GM19239 (cell line): ENCODE measurements around the gene MYO18B.

Experiments
- DNase-seq: peaks from one replicate; pipeline ENCODE4 v3.0.0; 2011; ENCODE audit warnings: low spot score; ENCODE audit not compliant: insufficient read length
- FAIRE-seq: peaks from 2 replicates; lab custom pipeline; 2011; peaks lifted over from hg19 to GRCh38; lab: Jason Lieb, UNC

MYO18B gene

DNA sequence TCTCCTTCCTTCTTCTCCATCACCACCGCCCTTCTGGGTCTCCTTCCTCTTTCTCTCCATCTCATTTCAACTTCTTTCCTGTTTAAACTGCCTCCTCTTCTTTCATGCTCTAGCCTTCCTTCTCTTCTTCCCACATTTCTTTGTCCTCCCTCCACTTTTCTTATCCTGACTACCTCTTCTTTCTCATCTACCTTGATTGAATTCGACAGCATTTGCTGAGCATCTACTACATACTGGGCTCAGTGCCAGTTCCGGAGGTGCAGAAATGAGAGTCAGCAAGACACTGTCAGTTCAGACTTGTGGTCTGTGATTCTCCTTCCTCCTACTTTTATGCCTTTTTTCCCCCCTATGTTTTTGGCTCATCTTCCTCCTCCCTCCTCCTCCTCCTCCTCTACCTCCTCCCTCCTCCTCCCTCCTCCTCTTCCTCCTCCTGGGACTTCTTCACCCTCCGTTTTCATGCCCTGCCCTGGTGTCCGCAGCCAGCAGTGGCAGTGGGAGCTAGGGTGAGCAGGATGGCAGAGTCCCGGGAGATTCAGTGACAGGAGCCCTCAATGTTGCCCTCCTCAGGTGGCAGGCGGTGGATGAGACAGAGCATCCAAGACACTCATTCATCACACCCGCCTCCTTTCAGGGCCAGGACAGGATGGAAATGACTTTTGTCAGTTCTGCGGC, 281.3 kb downstream of the MYO18B start:
- FAIRE-seq (no peak), DNase-seq (no peak)

GRCh38 chr22:26025626-26026025, 283.6 kb downstream of the MYO18B start:
- FAIRE-seq (no peak), DNase-seq (no peak)

- DNase-seq (no peak), FAIRE-seq (no peak)
These were observed 285.4 kb downstream of the MYO18B start for GRCh38 chr22:26027341-26027740.

GRCh38 chr22:26031641-26032040, 289.7 kb downstream of the MYO18B start:
- DNase-seq, result no peak
- no peak for FAIRE-seq

DNA sequence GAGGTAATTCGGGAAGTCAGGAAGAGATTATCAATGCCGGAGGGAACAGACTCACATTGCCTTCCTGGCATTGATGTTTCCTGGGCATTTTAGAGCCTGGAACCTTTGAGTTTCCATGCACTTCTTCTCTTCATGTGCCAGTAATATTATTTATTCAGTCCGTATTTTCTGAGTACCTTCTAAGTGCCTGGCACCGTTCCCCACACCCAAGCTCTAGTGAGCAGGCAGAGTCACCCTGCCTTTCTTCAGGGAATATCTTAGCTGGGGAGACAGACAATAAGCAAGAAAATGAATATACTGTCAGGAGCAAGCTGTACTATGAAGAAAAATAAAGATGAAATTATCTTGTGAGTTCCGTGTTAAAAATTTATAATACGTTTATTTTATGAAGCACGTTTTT, 291.1 kb downstream of the MYO18B start:
- no peak for DNase-seq

DNA sequence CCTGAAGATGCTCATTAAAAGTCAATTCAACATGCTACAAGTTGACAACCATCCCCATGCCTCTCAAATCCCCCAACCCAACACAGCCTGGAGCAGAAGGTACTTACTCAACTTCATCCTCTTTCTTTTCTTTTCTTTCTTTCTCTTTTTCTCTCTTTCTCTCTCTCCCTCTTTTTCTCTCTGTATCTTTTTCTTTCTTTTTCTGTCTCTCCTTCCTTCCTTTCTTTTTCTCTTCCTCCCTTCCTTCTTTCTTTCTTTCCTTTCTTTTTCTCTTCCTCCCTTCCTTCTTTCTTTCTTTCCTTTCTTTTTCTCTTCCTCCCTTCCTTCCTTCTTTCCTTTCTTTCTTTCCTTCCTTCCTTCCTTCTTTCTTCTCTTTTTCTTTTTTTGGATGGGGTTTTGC, 291.6 kb downstream of the MYO18B start:
- FAIRE-seq (no peak), DNase-seq (no peak)

More for the DNA sequence above, 291.1 kb downstream of the MYO18B start:
- no peak for FAIRE-seq

GRCh38 chr22:26035523-26035922, 293.5 kb downstream of the MYO18B start:
- FAIRE-seq (no peak), DNase-seq (no peak)

GRCh38 chr22:26038365-26038764, 296.4 kb downstream of the MYO18B start:
- DNase-seq, result no peak
- no peak for FAIRE-seq

DNA sequence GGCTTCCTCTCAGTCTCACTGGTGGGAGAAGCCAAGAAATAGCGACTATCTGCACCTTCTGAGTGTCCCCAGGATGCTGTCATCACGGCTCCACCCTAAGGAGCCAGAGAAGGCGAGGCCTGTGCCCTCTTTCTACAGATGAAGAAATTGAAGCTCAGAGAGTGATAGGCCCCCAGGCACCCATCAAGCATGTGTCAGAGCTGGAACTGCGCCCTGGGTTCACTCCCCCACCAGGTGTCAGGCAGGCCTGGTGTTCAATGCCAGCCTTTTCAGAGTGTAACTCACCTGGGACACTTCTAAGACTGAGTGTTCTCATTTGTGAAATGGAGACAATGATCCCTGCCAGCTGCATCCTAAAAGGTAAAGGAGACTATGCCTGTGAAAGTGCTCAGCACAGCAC, 299.9 kb downstream of the MYO18B start:
- no peak for FAIRE-seq

DNA sequence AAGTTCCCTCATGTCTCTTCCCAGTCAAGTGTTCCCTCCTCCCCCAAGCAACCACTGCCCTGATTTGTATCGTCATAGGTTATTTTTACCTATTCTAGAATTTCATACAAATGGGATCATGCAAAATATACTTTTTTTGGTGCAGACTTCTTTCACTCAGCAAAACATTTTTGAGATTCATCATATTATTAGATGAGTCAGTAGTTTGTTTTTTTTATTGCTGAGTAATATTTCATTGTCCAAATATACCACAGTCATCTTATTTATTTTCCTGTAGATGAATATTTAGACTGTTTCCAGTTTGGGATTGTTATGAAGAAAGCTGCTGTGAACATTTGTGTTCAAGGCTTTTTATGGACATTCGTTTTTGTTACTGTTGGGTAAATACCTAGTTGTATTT, 301.0 kb downstream of the MYO18B start:
- FAIRE-seq, result no peak
- DNase-seq, result no peak

More for the DNA sequence above, 299.9 kb downstream of the MYO18B start:
- DNase-seq, result no peak

- DNase-seq (no peak), FAIRE-seq (no peak)
These were observed 303.1 kb downstream of the MYO18B start for GRCh38 chr22:26045051-26045450.

DNA sequence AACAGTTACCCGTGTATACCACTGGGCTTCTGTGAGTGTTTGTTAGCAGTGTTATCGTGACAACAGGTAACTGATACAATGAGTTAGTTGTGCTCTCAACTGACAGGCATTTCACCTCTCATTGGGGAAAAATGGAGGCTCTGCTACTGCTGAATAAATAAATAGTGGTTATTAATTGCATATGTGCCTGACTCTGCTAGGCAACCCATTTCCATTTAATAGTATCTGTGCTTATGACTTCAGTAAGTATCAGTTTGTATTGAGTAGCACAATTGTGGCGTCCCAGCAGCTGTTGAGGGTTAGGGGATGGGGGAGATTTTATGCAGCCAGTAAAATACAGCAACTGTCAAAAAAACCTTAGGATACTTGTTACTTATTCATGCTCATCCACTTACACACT, 303.9 kb downstream of the MYO18B start:
- FAIRE-seq (no peak), DNase-seq (no peak)

GRCh38 chr22:26047516-26047915, 305.5 kb downstream of the MYO18B start:
- no peak for DNase-seq
- FAIRE-seq, result no peak

DNA sequence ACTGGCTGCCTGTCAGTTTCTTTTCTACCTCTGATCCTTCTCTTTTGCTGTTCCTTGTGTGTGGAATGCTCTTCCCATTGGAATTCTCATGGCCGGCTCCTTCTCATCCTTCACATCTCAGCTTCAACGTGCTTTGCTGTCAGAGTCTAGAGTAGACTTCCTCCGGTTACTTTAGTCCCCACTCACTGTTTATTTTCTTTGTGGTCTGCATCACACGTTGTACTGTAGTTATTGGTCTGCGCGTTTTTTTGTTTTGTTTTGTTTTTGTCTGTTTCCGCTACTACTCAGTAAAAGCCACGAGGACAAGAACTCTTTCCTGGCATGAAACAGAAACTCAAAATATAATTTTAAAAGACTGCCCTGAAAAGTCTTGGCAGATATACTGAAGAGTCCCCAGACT, 305.9 kb downstream of the MYO18B start:
- no peak for FAIRE-seq
- DNase-seq, result no peak

DNA sequence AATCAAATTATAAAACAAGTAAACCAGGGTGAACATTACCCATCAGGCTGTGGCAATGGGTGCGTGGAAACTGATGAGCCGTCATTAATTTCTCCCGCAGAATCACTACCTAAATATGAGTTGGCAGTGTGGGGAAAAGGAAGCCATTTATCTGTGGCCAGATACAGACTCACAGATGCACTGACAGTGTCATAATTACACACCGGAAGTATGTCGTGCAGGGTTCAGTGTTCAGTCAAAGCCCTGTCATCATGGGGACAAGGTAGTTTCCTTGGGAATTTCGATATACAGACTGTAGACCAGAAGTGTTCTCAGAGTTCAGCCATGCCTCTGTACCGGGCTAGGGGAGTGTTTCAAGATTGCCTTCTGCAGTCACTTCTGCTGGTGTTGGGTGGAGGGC, 308.1 kb downstream of the MYO18B start:
- FAIRE-seq, result no peak

GRCh38 chr22:26053737-26054316, 311.8 kb downstream of the MYO18B start:
- FAIRE-seq (no peak), DNase-seq (no peak)

More for the DNA sequence above, 308.1 kb downstream of the MYO18B start:
- DNase-seq, result no peak

- FAIRE-seq (no peak), DNase-seq (no peak)
These were observed 313.0 kb downstream of the MYO18B start for GRCh38 chr22:26054841-26055605.

DNA sequence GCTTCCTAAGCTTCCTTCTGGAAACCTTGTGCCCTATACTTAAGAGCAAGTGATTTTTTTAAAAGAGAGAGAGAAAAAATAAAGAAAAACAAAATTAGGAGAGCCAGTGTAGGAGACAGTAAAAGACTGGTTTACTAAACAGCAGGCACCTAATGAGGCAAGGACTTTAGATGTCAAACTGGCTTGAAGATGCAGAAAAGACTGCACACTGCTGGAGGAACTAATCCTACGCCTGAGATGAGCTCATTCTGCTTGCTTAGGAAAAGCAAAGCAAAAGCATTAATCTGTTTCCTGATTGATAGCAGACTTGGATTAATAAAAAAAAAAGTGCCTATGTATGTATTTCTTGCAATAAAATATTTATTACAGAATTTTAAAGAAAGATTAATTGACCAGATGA, 313.7 kb downstream of the MYO18B start:
- no peak for DNase-seq
- no peak for FAIRE-seq

DNA sequence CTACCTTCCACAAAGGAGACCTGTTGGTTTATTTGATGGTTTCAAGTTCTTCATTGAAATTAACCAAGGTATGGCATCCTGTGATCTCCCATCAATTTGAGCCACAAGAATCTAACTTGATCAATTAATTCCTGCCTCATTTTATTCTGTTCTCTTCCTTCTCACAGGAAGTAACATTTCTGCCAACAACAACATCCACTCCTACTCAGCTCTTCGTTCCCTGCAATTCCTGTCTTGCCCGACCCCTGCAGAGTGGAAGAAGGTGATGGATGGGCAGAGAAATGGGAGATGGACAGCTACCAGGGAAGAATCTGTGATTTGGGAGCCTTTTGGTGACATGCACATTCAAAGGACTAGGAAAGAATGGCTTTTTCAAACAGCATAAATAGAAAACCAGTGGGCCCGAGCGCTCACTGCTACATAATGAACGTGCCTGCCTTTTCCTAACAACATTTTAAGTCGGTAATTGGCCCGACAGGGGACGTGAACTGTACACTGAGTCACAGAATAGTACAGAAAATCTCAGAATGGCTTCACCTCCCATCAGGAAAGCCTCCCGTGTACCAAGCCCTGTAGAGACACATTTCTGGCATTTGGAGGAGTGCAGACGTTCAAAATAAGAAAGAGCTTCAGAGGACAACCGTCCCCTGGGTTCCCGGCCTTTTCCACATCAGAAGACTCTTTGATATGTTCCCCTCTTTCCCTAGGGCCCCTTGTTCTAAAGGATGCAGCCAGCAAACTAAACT, 314.6 kb downstream of the MYO18B start:
- FAIRE-seq, result no peak
- DNase-seq, result no peak

- no peak for DNase-seq
- FAIRE-seq, result no peak
These were observed 315.7 kb downstream of the MYO18B start for GRCh38 chr22:26057731-26058130.

DNA sequence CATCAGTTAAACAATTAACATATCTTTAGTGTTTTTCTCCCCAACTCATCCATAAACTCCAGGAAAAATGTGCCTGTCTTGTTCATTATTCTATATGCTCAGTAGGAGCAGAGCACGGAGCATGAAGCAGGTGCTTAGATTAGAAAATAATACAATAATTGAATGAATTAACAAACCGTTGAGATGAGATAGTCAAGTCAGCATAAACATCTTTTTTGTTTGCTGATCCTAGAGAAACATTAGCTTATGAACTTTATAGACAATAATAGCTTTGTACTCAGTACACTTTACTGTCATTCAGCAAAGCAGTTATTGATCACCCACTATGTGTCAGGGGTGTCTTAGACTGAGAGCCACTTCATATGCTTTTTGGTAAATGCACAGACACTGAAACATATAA, 322.1 kb downstream of the MYO18B start:
- no peak for DNase-seq
- FAIRE-seq, result no peak
